DMS153 treated with DMSO at 0.1 percent for 48 hours (cell line): ENCODE data around the gene DHFR.

Experiments
- DNase-seq: peaks from one replicate; lab custom pipeline; 2025; ENCODE audit not compliant: unreplicated experiment; lab: John Stamatoyannopoulos, UW

DHFR gene

DNA sequence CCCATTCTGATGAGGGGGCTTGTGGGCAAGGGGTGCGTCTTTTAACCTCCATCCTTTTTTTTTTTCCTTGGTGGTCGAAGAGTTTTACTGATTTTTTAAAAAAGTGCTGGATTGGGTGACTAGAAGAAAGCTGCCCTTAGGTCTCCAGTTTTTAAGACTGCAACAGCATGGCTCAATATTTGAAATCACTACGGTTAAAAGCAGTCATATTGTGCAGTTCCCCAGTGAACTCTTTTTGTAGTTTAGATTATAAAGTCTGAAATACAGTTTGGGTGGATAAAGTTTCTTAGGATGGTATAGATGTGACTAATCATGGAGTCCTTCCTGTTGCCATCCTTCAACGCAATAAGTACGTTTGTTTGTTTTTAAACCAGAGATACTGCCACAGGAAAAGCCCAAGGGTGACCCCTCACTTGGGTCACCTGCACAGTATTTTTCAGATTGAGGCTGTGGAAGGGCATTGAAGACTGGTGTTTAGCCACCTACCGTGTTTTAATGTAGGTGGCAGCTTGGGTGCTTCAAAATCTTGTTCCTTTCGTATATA is 520 bp upstream of the DHFR start:
- no peak for DNase-seq

- DNase-seq = no peak
These were observed 761 bp downstream of the DHFR start for GRCh38 chr5:80654054-80654390.

GRCh38 chr5:80653502-80653901 is 1.3 kb downstream of the DHFR start:
- DNase-seq = no peak

DNA sequence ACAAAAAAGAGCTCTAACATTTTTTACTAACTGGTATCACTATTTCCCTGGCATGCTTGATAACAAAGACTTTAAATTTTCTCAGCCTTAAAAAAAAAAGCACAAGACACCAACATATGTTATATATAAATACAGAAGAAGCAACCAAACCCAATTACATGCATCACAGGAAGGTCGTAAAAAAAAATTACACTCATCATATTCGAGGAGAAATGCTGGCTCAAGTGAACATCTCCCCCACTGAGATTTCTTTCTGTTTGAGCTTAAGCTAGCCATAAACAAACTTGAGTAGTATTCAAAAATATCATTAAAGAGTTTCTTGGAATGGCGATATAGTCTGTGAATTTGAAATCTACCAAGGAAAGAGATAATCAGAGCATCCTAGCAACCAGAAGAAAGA is 7.9 kb downstream of the DHFR start:
- DNase-seq = no peak

- no peak for DNase-seq
These were observed 9.9 kb downstream of the DHFR start for GRCh38 chr5:80644900-80645299.

GRCh38 chr5:80641353-80641752 is 13.4 kb downstream of the DHFR start:
- DNase-seq = no peak

DNA sequence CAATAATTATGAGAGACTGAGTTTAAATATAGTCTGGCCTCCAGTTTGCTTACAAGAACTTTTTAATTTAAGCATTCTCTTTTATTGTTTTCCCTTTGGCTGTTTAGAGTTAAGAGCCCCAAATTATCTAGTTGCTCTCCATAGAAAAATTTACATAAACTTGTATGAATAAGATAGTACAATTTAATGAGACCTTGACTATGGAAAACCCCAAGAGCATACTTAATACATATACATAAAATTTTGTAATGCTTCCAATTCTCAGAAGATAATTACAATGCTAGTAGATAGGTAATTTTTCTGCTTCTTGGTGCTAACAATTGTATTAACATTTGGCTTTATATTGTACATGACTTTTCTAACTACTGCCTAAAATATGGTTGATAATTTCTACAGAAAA is 20.6 kb downstream of the DHFR start:
- no peak for DNase-seq

GRCh38 chr5:80632700-80633099 is 22.1 kb downstream of the DHFR start:
- DNase-seq = no peak

GRCh38 chr5:80631278-80632259 is 23.2 kb downstream of the DHFR start:
- DNase-seq = no peak

DNA sequence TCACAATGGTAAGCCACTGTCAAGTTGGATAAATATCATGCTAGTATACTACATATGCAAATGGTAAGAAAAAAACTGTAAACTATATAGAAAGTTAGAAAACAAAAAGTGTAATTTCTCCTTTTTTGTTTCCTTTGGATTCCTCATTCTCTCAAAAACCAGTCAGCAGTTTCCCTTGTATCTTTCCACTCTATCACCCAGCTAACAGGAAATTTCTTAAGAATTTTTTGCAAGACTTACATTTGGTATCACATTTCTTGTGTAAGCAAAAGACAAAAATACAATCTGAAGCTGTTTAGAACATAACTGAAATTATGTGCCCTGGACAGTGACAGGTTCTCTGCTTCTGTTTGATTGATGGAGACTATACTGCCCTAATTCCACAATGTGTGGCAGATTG is 25.5 kb downstream of the DHFR start:
- DNase-seq = no peak

- no peak for DNase-seq
These were observed 29.6 kb downstream of the DHFR start for GRCh38 chr5:80625230-80625629.

DNA sequence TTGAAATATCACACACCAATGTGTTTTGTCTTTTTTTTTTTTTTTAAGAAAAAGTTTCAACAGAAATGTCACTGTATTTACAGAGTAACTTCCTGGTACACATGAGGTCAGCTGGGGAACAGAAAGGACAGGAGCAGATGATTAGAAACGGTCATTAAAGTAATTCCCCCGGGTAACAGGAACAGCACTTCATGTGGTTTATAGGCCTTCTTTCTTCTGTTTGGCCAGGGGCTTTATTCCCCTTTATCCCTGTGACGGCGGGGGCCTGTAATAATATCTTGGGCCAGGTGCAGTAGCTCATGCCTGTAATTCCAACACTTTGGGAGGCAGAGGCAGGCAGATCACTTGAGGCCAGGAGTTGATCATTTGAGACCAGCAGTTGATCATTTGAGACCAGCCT is 30.8 kb downstream of the DHFR start:
- DNase-seq = peak; percentile 2

GRCh38 chr5:80622756-80623155 is 32.0 kb downstream of the DHFR start:
- no peak for DNase-seq

- no peak for DNase-seq
These were observed 34.6 kb downstream of the DHFR start for GRCh38 chr5:80620211-80620610.

DNA sequence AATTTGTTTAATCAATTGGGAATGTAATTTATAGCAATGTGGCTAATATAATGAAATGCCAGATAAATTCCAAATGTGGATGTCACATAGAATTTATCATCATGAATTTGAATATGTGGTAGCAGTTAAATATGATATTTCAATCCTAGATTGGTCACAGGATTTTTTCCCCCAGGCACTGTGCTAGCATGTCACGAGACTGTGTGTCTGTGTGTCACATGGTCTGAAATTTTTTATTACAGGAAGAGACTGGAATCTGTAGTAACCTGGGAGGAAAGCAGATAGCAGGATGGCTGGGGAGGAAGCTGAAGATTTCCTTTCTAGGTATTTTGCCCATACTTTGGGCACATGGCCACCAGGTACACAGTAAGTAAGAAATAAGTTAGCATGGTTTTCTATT is 35.7 kb downstream of the DHFR start:
- DNase-seq = no peak

- DNase-seq = no peak
These were observed 36.3 kb downstream of the DHFR start for GRCh38 chr5:80618438-80618837.

- no peak for DNase-seq
These were observed 39.4 kb downstream of the DHFR start for GRCh38 chr5:80615266-80615914.

- DNase-seq = no peak
These were observed 45.1 kb downstream of the DHFR start for GRCh38 chr5:80609692-80610091.

DNA sequence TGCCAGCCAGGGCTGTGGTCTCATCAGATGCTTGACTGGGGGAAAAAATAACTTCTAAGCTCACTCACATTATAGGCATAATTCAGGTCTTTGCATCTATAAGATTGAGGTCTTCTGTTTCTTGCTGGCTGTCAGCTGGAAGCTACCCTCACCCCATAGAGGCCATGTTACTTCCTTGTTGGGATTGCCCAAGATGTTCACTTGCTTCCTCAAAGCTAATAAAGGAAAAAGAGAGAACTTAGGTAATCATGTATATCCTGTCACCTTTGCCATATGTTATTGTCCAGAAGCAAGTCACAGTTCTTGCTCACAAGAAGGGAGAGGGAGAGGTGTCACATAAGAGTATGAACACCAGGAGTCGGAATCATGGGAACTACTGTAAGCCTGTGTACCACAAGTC is 46.1 kb downstream of the DHFR start:
- no peak for DNase-seq

DNA sequence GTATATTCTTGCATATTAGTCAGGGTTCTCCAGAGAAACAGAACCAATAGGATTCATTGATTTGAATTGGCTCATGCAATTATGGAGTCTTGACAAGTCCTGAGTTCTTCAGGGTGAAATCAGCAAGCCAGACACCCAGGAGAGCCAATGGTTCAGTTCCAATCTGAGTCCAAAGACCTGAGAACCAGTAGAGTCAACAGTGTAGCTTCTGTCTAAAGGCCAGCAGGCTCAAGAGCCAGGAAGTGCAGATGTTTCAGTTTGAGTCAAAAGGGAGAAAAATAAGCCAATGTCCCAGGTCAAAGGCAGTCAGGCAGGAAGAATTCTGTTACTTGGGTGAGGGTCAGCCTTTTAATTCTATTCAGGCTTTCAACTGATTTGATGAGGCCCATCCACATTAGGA is 47.0 kb downstream of the DHFR start:
- DNase-seq = no peak

DNA sequence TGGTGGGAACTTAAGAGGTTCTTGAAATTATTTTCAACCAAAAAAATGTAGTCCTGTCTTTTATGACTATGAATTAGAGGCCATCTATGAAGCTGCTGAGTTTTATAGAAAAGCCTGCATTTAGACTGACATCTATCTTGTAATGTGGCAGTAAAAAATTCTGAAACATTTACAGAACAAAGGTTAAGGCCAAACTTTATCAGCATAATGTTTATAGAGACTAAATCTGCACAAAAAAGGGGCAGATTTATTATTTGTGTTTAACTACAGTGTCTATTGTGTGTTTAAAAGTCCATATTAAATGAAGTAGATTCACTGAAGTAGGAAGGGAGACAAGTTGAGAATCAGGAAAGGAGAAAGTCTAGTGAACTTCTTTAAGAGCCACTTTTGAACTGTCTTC is 47.4 kb downstream of the DHFR start:
- DNase-seq = no peak

DNA sequence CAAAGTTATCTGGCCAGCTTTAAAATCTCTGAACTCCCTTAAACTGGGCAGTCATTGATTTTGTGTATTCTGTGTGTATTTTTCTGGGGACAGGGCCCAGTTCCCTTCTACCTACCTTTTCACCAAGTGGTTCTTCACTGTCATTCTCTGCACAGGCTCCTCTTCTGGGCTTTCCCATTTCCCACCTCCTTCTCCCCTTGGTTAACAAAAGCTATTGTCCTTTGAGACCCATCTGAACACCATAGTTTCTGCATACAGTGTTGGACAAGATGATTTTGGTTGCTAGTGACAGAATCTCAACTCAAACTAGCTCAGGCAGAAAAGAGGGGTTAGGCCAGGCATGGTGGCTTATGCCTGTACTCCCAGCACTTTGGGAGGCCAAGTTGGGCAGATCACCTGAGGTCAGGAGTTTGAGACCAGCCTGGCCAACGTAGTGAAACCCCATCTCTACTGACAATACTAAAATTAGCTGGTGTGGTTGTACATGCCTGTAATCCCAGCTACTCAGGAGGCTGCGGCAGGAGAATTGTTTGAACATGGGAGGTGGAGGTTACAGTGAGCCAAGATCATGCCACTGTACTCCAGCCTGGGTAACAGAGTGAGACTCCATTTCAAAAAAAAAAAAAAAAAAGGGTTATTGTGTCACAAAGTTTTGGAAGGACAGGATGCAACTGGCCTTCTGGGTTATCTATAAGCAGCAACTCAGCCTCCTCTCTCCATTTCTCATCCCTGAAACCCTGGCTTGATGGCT is 53.7 kb downstream of the DHFR start:
- DNase-seq = no peak
